Measurements from ENCODE around the gene HRNR. TPM values are rescaled to one million over a fixed set of nuclear protein-coding genes. Genes with fewer than 3 reads are reported as not detected.

HRNR gene
- total RNA-seq, 2 experiments from 2014 or later = not detected

Other genes with a start within 250 kb of the HRNR start
- 100 to 1,000 TPM; 333 to 424 TPM for gene S100A10, start 230.3 kb downstream of the HRNR start, total RNA-seq
- gene S100A11, start 187.2 kb downstream of the HRNR start, total RNA-seq = 100 to 1,000 TPM; 300 to 330 TPM
- gene TCHHL1, start 135.1 kb downstream of the HRNR start, total RNA-seq = not detected
- gene TCHH, start 108.7 kb downstream of the HRNR start, total RNA-seq = under 1 TPM; 0.12 to 0.14 TPM
- not detected for gene RPTN, start 65.0 kb downstream of the HRNR start, total RNA-seq
- not detected for gene FLG, start 101.0 kb upstream of the HRNR start, total RNA-seq
- not detected for gene FLG2, start 135.8 kb upstream of the HRNR start, total RNA-seq
- gene CRNN, start 190.1 kb upstream of the HRNR start, total RNA-seq = not detected